SKM-1 treated with dmso at 0.1 percent for 144 hours (cell line): ENCODE data around the gene COL1A1.

Source experiments
- DNase-seq: peaks from one replicate; lab custom pipeline; 2025; ENCODE audit not compliant: unreplicated experiment; lab: John Stamatoyannopoulos, UW

Gene COL1A1

GRCh38 chr17:50187751-50188530 is 13.5 kb downstream of the COL1A1 start:
- DNase-seq: no peak

- DNase-seq: no peak
Observed at GRCh38 chr17:50187394-50187725, 14.1 kb downstream of the COL1A1 start.

- no peak for DNase-seq
Observed at GRCh38 chr17:50186661-50187393, 14.6 kb downstream of the COL1A1 start.

GRCh38 chr17:50185631-50186471 is 15.6 kb downstream of the COL1A1 start:
- DNase-seq: no peak

GRCh38 chr17:50184611-50185398 is 16.6 kb downstream of the COL1A1 start:
- peak; percentile 87 for DNase-seq

GRCh38 chr17:50184064-50184463 is 17.4 kb downstream of the COL1A1 start:
- DNase-seq: peak; percentile 54

- DNase-seq: peak; percentile 95
Observed at GRCh38 chr17:50183421-50183994, 17.9 kb downstream of the COL1A1 start.

- no peak for DNase-seq
Observed at GRCh38 chr17:50182783-50183420, 18.5 kb downstream of the COL1A1 start.

GRCh38 chr17:50181591-50182560 is 19.6 kb downstream of the COL1A1 start:
- DNase-seq: peak; percentile 23

- no peak for DNase-seq
Observed at GRCh38 chr17:50181144-50181543, 20.3 kb downstream of the COL1A1 start.

- DNase-seq: no peak
Observed at GRCh38 chr17:50180620-50181019, 20.8 kb downstream of the COL1A1 start.

GRCh38 chr17:50180111-50180510 is 21.3 kb downstream of the COL1A1 start:
- DNase-seq: no peak

GRCh38 chr17:50177983-50178834 is 23.2 kb downstream of the COL1A1 start:
- peak; percentile 20 for DNase-seq

- no peak for DNase-seq
Observed at GRCh38 chr17:50177476-50177875, 24.0 kb downstream of the COL1A1 start.

GRCh38 chr17:50176559-50177357 is 24.7 kb downstream of the COL1A1 start:
- DNase-seq: no peak

GRCh38 chr17:50175035-50175807 is 26.2 kb downstream of the COL1A1 start:
- no peak for DNase-seq
